ENCODE results near the gene SYNDIG1.

DNA sequence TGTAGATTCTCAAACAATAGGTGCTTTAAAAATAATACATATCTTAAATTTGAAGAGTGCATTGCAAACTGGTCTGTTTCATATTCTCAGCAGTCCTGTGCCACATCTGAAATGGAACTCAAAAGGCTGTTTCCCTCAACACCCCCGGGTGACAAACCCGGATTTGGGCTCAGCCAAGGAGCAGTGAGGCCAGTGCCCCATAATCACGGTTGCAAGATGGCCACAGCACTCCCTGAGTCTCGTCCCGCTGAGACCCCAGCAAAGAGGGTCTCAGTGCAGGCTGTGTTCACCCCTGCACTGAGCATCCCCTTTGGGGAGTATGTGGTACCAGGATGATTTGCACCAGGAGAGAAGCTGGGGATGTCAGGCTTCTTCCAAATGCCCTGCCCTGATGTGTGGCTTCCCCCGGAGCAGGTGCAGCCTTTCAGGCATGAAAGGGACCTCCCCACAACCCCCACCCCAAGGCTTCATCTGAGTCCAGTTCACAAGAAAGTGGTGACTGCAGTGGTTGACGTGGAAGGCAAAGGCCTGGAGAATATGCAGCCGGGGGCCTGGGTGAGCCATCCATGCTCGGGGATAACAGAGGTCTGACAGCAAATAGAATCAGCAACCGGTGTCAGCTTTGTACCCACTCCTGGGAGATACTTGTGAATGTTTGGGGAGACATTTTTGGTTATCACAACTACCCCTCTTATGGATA is 202.9 kb downstream of the SYNDIG1 start:
- TF ChIP-seq, protein P1, sequence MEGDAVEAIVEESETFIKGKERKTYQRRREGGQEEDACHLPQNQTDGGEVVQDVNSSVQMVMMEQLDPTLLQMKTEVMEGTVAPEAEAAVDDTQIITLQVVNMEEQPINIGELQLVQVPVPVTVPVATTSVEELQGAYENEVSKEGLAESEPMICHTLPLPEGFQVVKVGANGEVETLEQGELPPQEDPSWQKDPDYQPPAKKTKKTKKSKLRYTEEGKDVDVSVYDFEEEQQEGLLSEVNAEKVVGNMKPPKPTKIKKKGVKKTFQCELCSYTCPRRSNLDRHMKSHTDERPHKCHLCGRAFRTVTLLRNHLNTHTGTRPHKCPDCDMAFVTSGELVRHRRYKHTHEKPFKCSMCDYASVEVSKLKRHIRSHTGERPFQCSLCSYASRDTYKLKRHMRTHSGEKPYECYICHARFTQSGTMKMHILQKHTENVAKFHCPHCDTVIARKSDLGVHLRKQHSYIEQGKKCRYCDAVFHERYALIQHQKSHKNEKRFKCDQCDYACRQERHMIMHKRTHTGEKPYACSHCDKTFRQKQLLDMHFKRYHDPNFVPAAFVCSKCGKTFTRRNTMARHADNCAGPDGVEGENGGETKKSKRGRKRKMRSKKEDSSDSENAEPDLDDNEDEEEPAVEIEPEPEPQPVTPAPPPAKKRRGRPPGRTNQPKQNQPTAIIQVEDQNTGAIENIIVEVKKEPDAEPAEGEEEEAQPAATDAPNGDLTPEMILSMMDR (IDR thresholded peaks at IDR 0.05): no peak
- TF ChIP-seq POLR2AphosphoS5 (IDR thresholded peaks at IDR 0.05; ENCODE audit: low read depth, low read length): no peak
- TF ChIP-seq, protein P2, sequence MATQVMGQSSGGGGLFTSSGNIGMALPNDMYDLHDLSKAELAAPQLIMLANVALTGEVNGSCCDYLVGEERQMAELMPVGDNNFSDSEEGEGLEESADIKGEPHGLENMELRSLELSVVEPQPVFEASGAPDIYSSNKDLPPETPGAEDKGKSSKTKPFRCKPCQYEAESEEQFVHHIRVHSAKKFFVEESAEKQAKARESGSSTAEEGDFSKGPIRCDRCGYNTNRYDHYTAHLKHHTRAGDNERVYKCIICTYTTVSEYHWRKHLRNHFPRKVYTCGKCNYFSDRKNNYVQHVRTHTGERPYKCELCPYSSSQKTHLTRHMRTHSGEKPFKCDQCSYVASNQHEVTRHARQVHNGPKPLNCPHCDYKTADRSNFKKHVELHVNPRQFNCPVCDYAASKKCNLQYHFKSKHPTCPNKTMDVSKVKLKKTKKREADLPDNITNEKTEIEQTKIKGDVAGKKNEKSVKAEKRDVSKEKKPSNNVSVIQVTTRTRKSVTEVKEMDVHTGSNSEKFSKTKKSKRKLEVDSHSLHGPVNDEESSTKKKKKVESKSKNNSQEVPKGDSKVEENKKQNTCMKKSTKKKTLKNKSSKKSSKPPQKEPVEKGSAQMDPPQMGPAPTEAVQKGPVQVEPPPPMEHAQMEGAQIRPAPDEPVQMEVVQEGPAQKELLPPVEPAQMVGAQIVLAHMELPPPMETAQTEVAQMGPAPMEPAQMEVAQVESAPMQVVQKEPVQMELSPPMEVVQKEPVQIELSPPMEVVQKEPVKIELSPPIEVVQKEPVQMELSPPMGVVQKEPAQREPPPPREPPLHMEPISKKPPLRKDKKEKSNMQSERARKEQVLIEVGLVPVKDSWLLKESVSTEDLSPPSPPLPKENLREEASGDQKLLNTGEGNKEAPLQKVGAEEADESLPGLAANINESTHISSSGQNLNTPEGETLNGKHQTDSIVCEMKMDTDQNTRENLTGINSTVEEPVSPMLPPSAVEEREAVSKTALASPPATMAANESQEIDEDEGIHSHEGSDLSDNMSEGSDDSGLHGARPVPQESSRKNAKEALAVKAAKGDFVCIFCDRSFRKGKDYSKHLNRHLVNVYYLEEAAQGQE (IDR thresholded peaks at IDR 0.05; ENCODE audit: insufficient read depth in 1 of 2, low read depth in 2 of 2, low read length in 1 of 2): no peak

All from Panc1 (cell line).